ENCODE data around the gene TSPAN2. TPM values are rescaled to one million over a fixed set of nuclear protein-coding genes. Genes with fewer than 3 reads are reported as not detected.
"Not testable (repeated sequence)": the region's sequence is repeated elsewhere in the genome, so short reads cannot be mapped to it uniquely, and the experiment has no call there.

Gene TSPAN2
- total RNA-seq, 1 donor from 2014 or later, result 0.91 TPM

- ATAC-seq (ENCODE audit: low read depth) (no peak), DNase-seq (no peak)
- TF ChIP-seq, protein P1, sequence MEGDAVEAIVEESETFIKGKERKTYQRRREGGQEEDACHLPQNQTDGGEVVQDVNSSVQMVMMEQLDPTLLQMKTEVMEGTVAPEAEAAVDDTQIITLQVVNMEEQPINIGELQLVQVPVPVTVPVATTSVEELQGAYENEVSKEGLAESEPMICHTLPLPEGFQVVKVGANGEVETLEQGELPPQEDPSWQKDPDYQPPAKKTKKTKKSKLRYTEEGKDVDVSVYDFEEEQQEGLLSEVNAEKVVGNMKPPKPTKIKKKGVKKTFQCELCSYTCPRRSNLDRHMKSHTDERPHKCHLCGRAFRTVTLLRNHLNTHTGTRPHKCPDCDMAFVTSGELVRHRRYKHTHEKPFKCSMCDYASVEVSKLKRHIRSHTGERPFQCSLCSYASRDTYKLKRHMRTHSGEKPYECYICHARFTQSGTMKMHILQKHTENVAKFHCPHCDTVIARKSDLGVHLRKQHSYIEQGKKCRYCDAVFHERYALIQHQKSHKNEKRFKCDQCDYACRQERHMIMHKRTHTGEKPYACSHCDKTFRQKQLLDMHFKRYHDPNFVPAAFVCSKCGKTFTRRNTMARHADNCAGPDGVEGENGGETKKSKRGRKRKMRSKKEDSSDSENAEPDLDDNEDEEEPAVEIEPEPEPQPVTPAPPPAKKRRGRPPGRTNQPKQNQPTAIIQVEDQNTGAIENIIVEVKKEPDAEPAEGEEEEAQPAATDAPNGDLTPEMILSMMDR (IDR thresholded peaks at IDR 0.05), result no peak
- POLR2A ChIA-PET, result no interaction called here
- intact Hi-C loops (cut with micrococcal nuclease), result no loop called here
- no peaks in the 10 kb centered on the region for H3K36me3 Mint-ChIP-seq (ENCODE audit: low read depth)
- H3K4me1 Mint-ChIP-seq, result no peaks in the 10 kb centered on the region
- H3K27me3 Mint-ChIP-seq, result peaks cover 11% of the 10 kb centered on the region
- no peak overlapping the region for H3K4me3 Mint-ChIP-seq
- CTCF ChIA-PET, result interaction anchor here (1.1 kb wide), 1 partner anchor 21 kb away, joined by 4 read pairs; no protein-coding TSS in a partner anchor
- no peaks in the 10 kb centered on the region for H3K9me3 Mint-ChIP-seq
- H3K27ac Mint-ChIP-seq, result no peak overlapping the region
These were observed 57.7 kb downstream of the TSPAN2 start for GRCh38 chr1:115031595-115031994.

GRCh38 chr1:115029526-115029925 is 59.8 kb downstream of the TSPAN2 start, which contains the start of gene TSHB:
Gene TSHB (plus strand): TSS chr1:115029826. CDS start chr1:115033363, 3,537 bp downstream.
- no peak within 1 kb of the TSS for H3K27ac Mint-ChIP-seq
- no peak for ATAC-seq (ENCODE audit: low read depth)
- ChIA-PET CTCF (no interaction called here), POLR2A (no interaction called here)
- intact Hi-C loops (cut with micrococcal nuclease), result no loop called here
- H3K4me1 Mint-ChIP-seq, result no peaks in the 10 kb centered on the region
- peaks cover 11% of the 10 kb centered on the region for H3K27me3 Mint-ChIP-seq
- no peak for DNase-seq
- no peaks in the 10 kb centered on the region for H3K9me3 Mint-ChIP-seq
- no peaks in the 10 kb centered on the region for H3K36me3 Mint-ChIP-seq (ENCODE audit: low read depth)
- TF ChIP-seq, protein P1 (IDR thresholded peaks at IDR 0.05), result no peak
- no peak within 1 kb of the TSS for H3K4me3 Mint-ChIP-seq

DNA sequence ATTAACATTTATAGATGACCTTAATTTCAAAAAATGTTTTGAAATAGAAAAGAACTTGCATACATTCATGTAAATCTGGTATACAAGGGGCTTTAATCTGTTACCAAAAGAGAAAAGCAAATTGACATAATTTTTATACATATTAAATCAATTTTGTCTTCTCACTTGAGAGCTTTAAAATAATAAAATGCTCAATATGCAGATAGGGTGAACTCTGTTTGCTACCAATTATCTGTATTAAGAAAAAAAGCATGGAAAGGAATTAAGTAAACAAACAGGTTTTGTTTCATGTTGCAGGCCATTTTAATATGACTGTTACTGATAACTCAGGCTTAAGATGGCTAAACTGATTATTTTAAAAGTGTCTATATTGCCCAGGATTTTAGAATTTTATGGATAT is 65.7 kb downstream of the TSPAN2 start:
- Mint-ChIP-seq H3K9me3 (no peaks in the 10 kb centered on the region), H3K27me3 (peaks cover 23% of the 10 kb centered on the region), H3K4me1 (no peaks in the 10 kb centered on the region), H3K36me3 (ENCODE audit: low read depth) (no peaks in the 10 kb centered on the region), H3K27ac (no peak overlapping the region), H3K4me3 (no peak overlapping the region)
- ATAC-seq (ENCODE audit: low read depth), result no peak
- ChIA-PET POLR2A (no interaction called here), CTCF (no interaction called here)
- no peak for DNase-seq
- TF ChIP-seq, protein P1 (IDR thresholded peaks at IDR 0.05), result no peak
- intact Hi-C loops (cut with micrococcal nuclease), result no loop called here

DNA sequence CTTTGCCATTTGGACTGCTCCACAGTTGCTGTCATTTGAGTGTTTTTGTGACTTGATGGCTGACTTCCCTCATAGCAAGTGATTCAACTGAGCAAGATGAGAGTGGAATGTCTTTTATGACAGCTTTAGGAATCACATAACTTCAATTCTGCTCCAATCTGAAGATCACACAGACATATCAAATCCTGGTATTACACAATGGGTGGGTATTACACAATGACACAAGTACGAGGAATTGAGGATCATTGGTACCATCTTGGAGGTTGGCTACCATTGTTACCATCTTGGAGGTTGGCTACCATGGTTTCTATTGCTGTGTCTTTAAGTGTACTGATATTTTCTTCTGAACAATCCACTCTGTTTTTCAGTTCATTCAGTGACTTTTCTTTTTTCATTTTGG is 68.2 kb downstream of the TSPAN2 start:
- peaks cover 22% of the 10 kb centered on the region for H3K27me3 Mint-ChIP-seq
- no peaks in the 10 kb centered on the region for H3K4me1 Mint-ChIP-seq
- H3K27ac Mint-ChIP-seq, result no peak overlapping the region
- intact Hi-C loops (cut with micrococcal nuclease), result no loop called here
- ATAC-seq (ENCODE audit: low read depth), result no peak
- no peaks in the 10 kb centered on the region for H3K9me3 Mint-ChIP-seq
- H3K4me3 Mint-ChIP-seq, result no peak overlapping the region
- POLR2A ChIA-PET, result no interaction called here
- no peaks in the 10 kb centered on the region for H3K36me3 Mint-ChIP-seq (ENCODE audit: low read depth)
- CTCF ChIA-PET, result no interaction called here
- DNase-seq, result no peak
- TF ChIP-seq, protein P1 (IDR thresholded peaks at IDR 0.05), result no peak

GRCh38 chr1:115019549-115019948 is 69.8 kb downstream of the TSPAN2 start:
- H3K9me3 Mint-ChIP-seq; H3K36me3 Mint-ChIP-seq (ENCODE audit: low read depth); DNase-seq; POLR2A ChIA-PET; CTCF ChIA-PET; H3K4me3 Mint-ChIP-seq; ATAC-seq (ENCODE audit: low read depth); H3K4me1 Mint-ChIP-seq; intact Hi-C loops (cut with micrococcal nuclease); H3K27ac Mint-ChIP-seq: not testable (repeated sequence)
- H3K27me3 Mint-ChIP-seq, result peaks cover 22% of the 10 kb centered on the region

DNA sequence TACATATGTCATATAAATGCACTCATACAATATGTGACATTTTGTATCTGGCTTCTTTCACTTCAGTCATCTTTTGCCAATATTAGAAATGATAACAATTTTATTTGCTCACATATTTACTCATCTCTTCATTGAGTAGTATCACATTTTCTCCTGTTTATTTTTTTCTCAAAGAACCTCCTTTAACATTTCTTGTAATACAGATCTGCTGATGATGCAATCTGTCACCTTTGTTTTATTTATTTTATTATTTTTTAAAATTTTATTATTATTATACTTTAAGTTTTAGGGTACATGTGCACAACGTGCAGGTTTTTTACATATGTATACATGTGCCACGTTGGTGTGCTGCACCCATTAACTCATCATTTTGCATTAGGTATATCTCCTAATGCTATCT is 75.5 kb downstream of the TSPAN2 start:
- Mint-ChIP-seq H3K4me1 (no peaks in the 10 kb centered on the region), H3K9me3 (no peaks in the 10 kb centered on the region), H3K27me3 (peaks cover 3% of the 10 kb centered on the region), H3K36me3 (ENCODE audit: low read depth) (no peaks in the 10 kb centered on the region), H3K27ac (no peak overlapping the region), H3K4me3 (no peak overlapping the region)
- intact Hi-C loops (cut with micrococcal nuclease), result no loop called here
- POLR2A ChIA-PET, result no interaction called here
- ATAC-seq (ENCODE audit: low read depth), result no peak
- TF ChIP-seq, protein P1 (IDR thresholded peaks at IDR 0.05), result no peak
- CTCF ChIA-PET, result no interaction called here
- no peak for DNase-seq

Data from activated B cell treated with CpG ODN at 0.5 μM for 24 hours (primary cell).